GM12872 (cell line): ENCODE results near the gene UBR2.

Source experiments
- CTCF ChIP-seq: IDR thresholded peaks from 3 replicates; pipeline ENCODE4 v1.5.1; 2011; ENCODE audit warnings: low read depth, mild to moderate bottlenecking, low read length, moderate library complexity; ENCODE audit not compliant: insufficient read depth

Gene UBR2

GRCh38 chr6:42704937-42705374 is 141.1 kb downstream of the UBR2 start:
- no peak for TF ChIP-seq CTCF

GRCh38 chr6:42707595-42707994 is 143.8 kb downstream of the UBR2 start:
- TF ChIP-seq CTCF = no peak

GRCh38 chr6:42708096-42708495 is 144.3 kb downstream of the UBR2 start:
- no peak for TF ChIP-seq CTCF

GRCh38 chr6:42709871-42710270 is 146.0 kb downstream of the UBR2 start:
- no peak for TF ChIP-seq CTCF

DNA sequence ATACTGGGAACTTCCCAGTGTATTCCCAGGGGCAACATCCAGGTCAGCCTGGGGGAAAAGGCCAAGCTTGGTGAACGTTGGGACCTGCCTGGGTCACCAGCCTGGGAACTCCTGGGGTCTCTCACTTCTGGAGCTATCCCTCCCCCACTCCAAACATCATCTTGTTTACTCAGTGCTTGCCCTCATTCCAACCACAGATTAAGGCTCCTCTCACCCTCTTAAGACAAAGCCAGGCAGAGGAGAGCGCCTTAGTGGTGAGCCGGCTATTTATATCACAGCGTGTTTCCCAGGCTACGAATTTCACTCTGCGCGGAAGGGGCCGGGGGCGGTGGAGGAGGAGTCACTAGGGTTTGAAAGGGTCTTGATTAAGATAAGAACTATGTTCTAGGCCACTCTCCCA is 146.5 kb downstream of the UBR2 start:
- TF ChIP-seq CTCF = no peak

- no peak for TF ChIP-seq CTCF
Observed at GRCh38 chr6:42711930-42712329, 148.1 kb downstream of the UBR2 start.

- TF ChIP-seq CTCF = no peak
Observed at GRCh38 chr6:42714098-42714761, 150.4 kb downstream of the UBR2 start.
